Tibial artery (tissue), 4 donors: ENCODE data around the gene SDHA.

Source experiments
- DNase-seq, 2 donors: peaks; one replicate each; pipeline ENCODE4 v3.0.0-alpha.2; 2019
- H3K27ac ChIP-seq, 2 donors: fragments of 200-600 bp; sonication (generic) in 1 of 2; 1 replicate in 1 of 2; 2 replicates in 1 of 2; pipeline ENCODE4 v1.5.1; 2018 to 2019; ENCODE audit warnings: mild to moderate bottlenecking in 1 of 2
- H3K27me3 ChIP-seq, 2 donors: fragments of 200-600 bp; sonication (generic) in 1 of 2; one replicate each; pipeline versions ENCODE4 v1.5.1 to v1.6.0; 2016 to 2019
- H3K36me3 ChIP-seq, 3 donors: fragments of 200-600 bp; sonication (generic) in 2 of 3; one replicate each; pipeline ENCODE4 v1.5.1; 2016 to 2019; ENCODE audit warnings: mild to moderate bottlenecking in 2 of 3
- H3K4me1 ChIP-seq, 4 donors: fragments of 200-600 bp; sonication (generic) in 2 of 4; 1 replicate in 3 of 4; 2 replicates in 1 of 4; pipeline ENCODE4 v1.5.1; 2016 to 2019
- H3K4me3 ChIP-seq, 2 donors: fragments of 200-600 bp; sonication (generic) in 1 of 2; 1 replicate in 1 of 2; 2 replicates in 1 of 2; pipeline ENCODE4 v1.5.1; 2018 to 2019; ENCODE audit warnings: mild to moderate bottlenecking in 2 of 2
- H3K9me3 ChIP-seq, 3 donors: fragments of 200-600 bp; sonication (generic) in 1 of 3; one replicate each; pipeline ENCODE4 v1.5.1; 2016 to 2019
- CTCF ChIP-seq, 2 experiments: fragments of 200-600 bp in 1 of 2; fragments of 450-650 bp in 1 of 2; IDR thresholded peaks; one replicate each; pipeline ENCODE4 v1.5.1; 2017 to 2019; ENCODE audit warnings: antibody characterized with exemption in 2 of 2, mild to moderate bottlenecking in 1 of 2, moderate library complexity in 1 of 2
- intact Hi-C: fragments of 100-400 bp; cut with DNase I; formaldehyde crosslinking; loops from one replicate; pipeline ENCODE4 v1.15.0; 2023; ENCODE audit warnings: low total_unique reads

The SDHA gene

GRCh38 chr5:181160-181559 lies 37.0 kb upstream of the SDHA start:
- Histone ChIP-seq H3K27me3 (peaks cover 0 to 22% of the 10 kb centered on the region in 2 donors), H3K4me3 (no peak overlapping the region), H3K9me3 (no peaks in the 10 kb centered on the region), H3K36me3 (no peaks in the 10 kb centered on the region), H3K27ac (no peak overlapping the region), H3K4me1 (no peaks in the 10 kb centered on the region)
- DNase-seq = no peak
- intact Hi-C loops = no loop called here
- TF ChIP-seq CTCF (IDR thresholded peaks at IDR 0.05) = no peak

- Histone ChIP-seq H3K27ac (no peak overlapping the region), H3K4me1 (no peaks in the 10 kb centered on the region), H3K36me3 (no peaks in the 10 kb centered on the region), H3K9me3 (no peaks in the 10 kb centered on the region), H3K27me3 (peaks cover 0 to 24% of the 10 kb centered on the region in 2 donors), H3K4me3 (no peak overlapping the region)
- no peak for TF ChIP-seq CTCF (IDR thresholded peaks at IDR 0.05)
- intact Hi-C loops = no loop called here
- DNase-seq = no peak
Observed at GRCh38 chr5:181566-181965, 36.6 kb upstream of the SDHA start.

- TF ChIP-seq CTCF (IDR thresholded peaks at IDR 0.05) = no peak
Observed at GRCh38 chr5:182126-182525, 36.0 kb upstream of the SDHA start.

GRCh38 chr5:184471-184870 lies 33.6 kb upstream of the SDHA start:
- H3K4me3 ChIP-seq = no peak overlapping the region
- TF ChIP-seq CTCF (IDR thresholded peaks at IDR 0.05) = no peak
- H3K27me3 ChIP-seq = peaks cover 0 to 33% of the 10 kb centered on the region in 2 donors
- intact Hi-C loops = no loop called here
- no peak for DNase-seq
- no peak overlapping the region for H3K27ac ChIP-seq
- no peaks in the 10 kb centered on the region for H3K36me3 ChIP-seq
- H3K4me1 ChIP-seq = peaks cover 0 to 11% (median 8%) of the 10 kb centered on the region in 4 donors
- no peaks in the 10 kb centered on the region for H3K9me3 ChIP-seq

More at GRCh38 chr5:182126-182525, 36.0 kb upstream of the SDHA start:
- Histone ChIP-seq H3K4me3 (no peak overlapping the region), H3K4me1 (no peaks in the 10 kb centered on the region), H3K27me3 (peaks cover 0 to 29% of the 10 kb centered on the region in 2 donors), H3K36me3 (no peaks in the 10 kb centered on the region), H3K9me3 (no peaks in the 10 kb centered on the region), H3K27ac (no peak overlapping the region)
- no peak for DNase-seq
- intact Hi-C loops = no loop called here

- Histone ChIP-seq H3K27me3 (peaks cover 0 to 31% of the 10 kb centered on the region in 2 donors), H3K36me3 (no peaks in the 10 kb centered on the region), H3K4me1 (peaks cover 0 to 13% (median 9%) of the 10 kb centered on the region in 4 donors), H3K27ac (no peak overlapping the region), H3K9me3 (no peaks in the 10 kb centered on the region), H3K4me3 (no peak overlapping the region)
- TF ChIP-seq CTCF (IDR thresholded peaks at IDR 0.05) = no peak
- no peak for DNase-seq
- intact Hi-C loops = no loop called here
Observed at GRCh38 chr5:185095-186070, 32.7 kb upstream of the SDHA start.
